Hepatocyte (in vitro differentiated cells): Measurements from ENCODE around the gene BST2. TPM values are rescaled to one million over a fixed set of nuclear protein-coding genes. Genes with fewer than 3 reads are reported as not detected.
A peak's percentile ranks its signal among the peaks of the same experiment; 100 is the strongest.

Experiments used
- DNase-seq: peaks from one replicate; pipeline ENCODE4 v3.0.0-alpha.2; 2016; ENCODE audit warnings: low spot score
- H2AFZ ChIP-seq: fragments of 200-600 bp; sonication (generic); 2 replicates; pipeline ENCODE4 v1.6.0; 2016; ENCODE audit warnings: antibody characterized with exemption, mild to moderate bottlenecking
- H3K27ac ChIP-seq: fragments of 200-600 bp; sonication (generic); 2 replicates; pipeline ENCODE4 v1.5.1; 2016; ENCODE audit warnings: mild to moderate bottlenecking
- H3K27me3 ChIP-seq: fragments of 200-600 bp; sonication (generic); 2 replicates; pipeline ENCODE4 v1.6.1; 2016
- H3K36me3 ChIP-seq: fragments of 200-600 bp; sonication (generic); replicated peaks from 2 replicates; pipeline ENCODE4 v1.5.1; 2016; ENCODE audit warnings: low read depth; ENCODE audit not compliant: insufficient read depth
- H3K4me1 ChIP-seq: fragments of 200-600 bp; sonication (generic); 2 replicates; pipeline ENCODE4 v1.5.1; 2016; ENCODE audit warnings: mild to moderate bottlenecking, moderate library complexity; ENCODE audit not compliant: insufficient read depth
- H3K4me2 ChIP-seq: fragments of 200-600 bp; sonication (generic); 2 replicates; pipeline ENCODE4 v1.6.0; 2016
- H3K4me3 ChIP-seq: fragments of 200-600 bp; sonication (generic); 2 replicates; pipeline ENCODE4 v1.5.1; 2016; ENCODE audit warnings: mild to moderate bottlenecking
- H3K79me2 ChIP-seq: fragments of 200-600 bp; sonication (generic); 2 replicates; pipeline ENCODE4 v1.6.0; 2017; ENCODE audit warnings: mild to moderate bottlenecking
- H3K9me2 ChIP-seq: fragments of 200-600 bp; sonication (generic); replicated peaks from 2 replicates; pipeline ENCODE4 v1.6.0; 2017; ENCODE audit warnings: mild to moderate bottlenecking; ENCODE audit not compliant: insufficient read depth
- H3K9me3 ChIP-seq: fragments of 200-600 bp; sonication (generic); 2 replicates; pipeline ENCODE4 v1.5.1; 2016; ENCODE audit warnings: low read depth, mild to moderate bottlenecking
- H4K20me1 ChIP-seq: fragments of 200-600 bp; sonication (generic); 2 replicates; pipeline ENCODE4 v1.6.0; 2016; ENCODE audit warnings: mild to moderate bottlenecking; ENCODE audit not compliant: insufficient read depth, poor library complexity, severe bottlenecking
- CTCF ChIP-seq: fragments of 200-600 bp; sonication (generic); IDR thresholded peaks from 2 replicates; pipeline ENCODE4 v1.5.1; 2016; ENCODE audit warnings: antibody characterized with exemption, mild to moderate bottlenecking; ENCODE audit not compliant: poor library complexity
- EZH2 ChIP-seq: fragments of 200-600 bp; sonication (generic); IDR thresholded peaks from 2 replicates; pipeline ENCODE4 v1.6.1; 2016; ENCODE audit warnings: antibody characterized with exemption, mild to moderate bottlenecking, borderline replicate concordance
- EZH2phosphoT487 ChIP-seq: fragments of 200-600 bp; sonication (generic); IDR thresholded peaks from one replicate; pipeline ENCODE4 v1.6.1; 2018; ENCODE audit warnings: antibody characterized with exemption, mild to moderate bottlenecking, low read depth, moderate library complexity; ENCODE audit not compliant: unreplicated experiment, severe bottlenecking
- WGBS: methylation state at CpG from one replicate; pipeline ENCODE4 v1.1.6; 2016; ENCODE audit warnings: low lambda C conversion rate; ENCODE audit errors: missing lambda C conversion rate; 5-methylcytosine and 5-hydroxymethylcytosine counted together
- polyA plus RNA-seq: library from polyadenylated mRNA; unstranded; fragments of >200 nt; fragmentation: Nextera tagmentation; extraction: Ambion mirVana; gene quantifications from 2 replicates; pipeline ENCODE4 v1.2.1, GENCODE V29; 2016
- total RNA-seq: library from RNA; depleted of rRNA; stranded (reverse); fragments of >200 nt; gene quantifications from 2 replicates; pipeline ENCODE4 v1.2.3, GENCODE V29; 2014

Gene BST2
- total and polyA plus RNA-seq, 2 experiments from 2014 or later, result 43.2 to 129 TPM

- WGBS, result 96% methylated on average over 4 of the region's 4 CpGs
- Histone ChIP-seq H3K9me3 (no peaks in the 10 kb centered on the region), H3K4me2 (no peak overlapping the region), H3K4me3 (no peak overlapping the region), H3K79me2 (peaks cover 2% of the 10 kb centered on the region), H3K27me3 (no peaks in the 10 kb centered on the region), H3K9me2 (no peaks in the 10 kb centered on the region), H2AFZ (no peak overlapping the region), H3K4me1 (peaks cover 6% of the 10 kb centered on the region), H4K20me1 (no peaks in the 10 kb centered on the region), H3K27ac (no peak overlapping the region), H3K36me3 (no peaks in the 10 kb centered on the region)
- TF ChIP-seq EZH2phosphoT487 (no peak), CTCF (no peak), EZH2 (no peak)
- DNase-seq, result no peak
These were observed 16.5 kb upstream of the BST2 start for GRCh38 chr19:17421942-17422341.

- H3K36me3 ChIP-seq, result no peaks in the 10 kb centered on the region
- no peaks in the 10 kb centered on the region for H3K27me3 ChIP-seq
- H3K4me1 ChIP-seq, result peaks cover 7% of the 10 kb centered on the region
- peaks cover 2% of the 10 kb centered on the region for H3K79me2 ChIP-seq
- peak overlapping the region; percentile 95 for H3K4me2 ChIP-seq
- H3K4me3 ChIP-seq, result peak overlapping the region; percentile 65
- no peak overlapping the region for H3K27ac ChIP-seq
- TF ChIP-seq EZH2 (no peak), EZH2phosphoT487 (no peak), CTCF (peak; percentile 23)
- no peaks in the 10 kb centered on the region for H3K9me3 ChIP-seq
- H2AFZ ChIP-seq, result peak overlapping the region; percentile 80
- H3K9me2 ChIP-seq, result no peaks in the 10 kb centered on the region
- 12% methylated on average over 21 of the region's 25 CpGs for WGBS
- peak; percentile 46 for DNase-seq
- no peaks in the 10 kb centered on the region for H4K20me1 ChIP-seq
These were observed 15.1 kb upstream of the BST2 start for GRCh38 chr19:17420475-17420924.

- H2AFZ ChIP-seq, result peak within 1 kb of the TSS; percentile 80
- peaks cover 12% of the 10 kb centered on the region for H3K4me1 ChIP-seq
- TF ChIP-seq EZH2phosphoT487 (no peak), CTCF (no peak), EZH2 (no peak)
- peak within 1 kb of the TSS; percentile 65 for H3K4me3 ChIP-seq
- H3K9me3 ChIP-seq, result no peaks in the 10 kb centered on the region
- peak within 1 kb of the TSS; percentile 95 for H3K4me2 ChIP-seq
- no peaks in the 10 kb centered on the region for H3K9me2 ChIP-seq
- peaks cover 2% of the 10 kb centered on the region for H3K79me2 ChIP-seq
- peak within 1 kb of the TSS; percentile 76 for H3K27ac ChIP-seq
- no peaks in the 10 kb centered on the region for H4K20me1 ChIP-seq
- H3K36me3 ChIP-seq, result no peaks in the 10 kb centered on the region
- DNase-seq, result peak; percentile 98
- H3K27me3 ChIP-seq, result no peaks in the 10 kb centered on the region
- 2% methylated on average over 55 of the region's 85 CpGs for WGBS
These were observed 14.4 kb upstream of the BST2 start, which contains the start of gene MVB12A for GRCh38 chr19:17419621-17420474. Gene MVB12A, plus strand, starts transcription at chr19:17420047. Its CDS starts 89 bp downstream, at chr19:17420136.
